Measurements from ENCODE around the gene ANO9. TPM values are rescaled to one million over a fixed set of nuclear protein-coding genes. Genes with fewer than 3 reads are reported as not detected.
A peak's percentile ranks its signal among the peaks of the same experiment; 100 is the strongest.

Gene ANO9
- total and polyA plus RNA-seq, 4 donors, result 0.20 to 0.75 (median 0.40) TPM

DNA sequence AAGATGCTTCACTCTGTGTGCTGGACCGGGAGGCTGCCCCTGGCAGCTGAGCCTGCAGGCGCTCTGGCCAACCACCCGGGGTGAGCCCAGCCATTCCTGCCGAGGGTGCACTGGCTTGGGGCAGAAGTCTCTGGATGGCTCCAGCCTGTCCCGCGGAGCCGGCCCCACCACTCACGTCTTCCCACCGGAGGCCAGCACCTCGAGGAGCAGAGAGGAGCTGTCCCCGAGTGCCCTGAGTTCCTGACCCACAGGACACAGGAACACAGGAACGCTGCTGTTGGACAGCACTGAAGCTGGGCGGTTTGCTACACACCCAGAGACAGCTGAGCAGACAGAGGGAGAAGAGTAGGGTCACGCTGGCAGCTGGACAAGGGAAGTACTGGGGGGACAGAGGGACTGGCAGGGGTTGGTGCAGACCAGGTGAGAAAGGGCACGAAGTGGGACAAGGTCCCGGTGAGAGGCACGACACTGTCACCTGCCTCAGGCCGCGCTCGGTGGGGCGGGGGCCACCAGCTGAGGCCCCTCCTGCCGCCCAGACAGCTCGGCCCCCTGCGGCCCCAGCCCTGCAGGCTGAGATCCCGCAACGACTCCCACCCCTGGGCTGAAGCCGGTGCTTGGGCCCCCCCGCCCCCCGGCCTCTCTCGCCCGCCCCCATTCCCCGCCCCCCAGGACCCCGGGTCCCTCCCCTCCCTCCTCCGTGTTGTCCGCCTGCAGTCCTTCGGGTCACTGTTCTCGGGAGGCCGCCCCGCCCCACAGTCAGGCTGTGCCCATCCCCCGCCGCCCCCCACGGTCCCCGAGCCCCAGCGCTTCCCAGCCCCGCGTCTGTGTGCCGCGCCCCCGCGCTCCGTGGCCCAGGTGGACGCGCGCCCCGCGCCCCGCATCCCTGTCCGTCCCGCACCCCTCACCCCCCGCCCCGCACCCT, 73.1 kb downstream of the ANO9 start:
- H3K4me3 ChIP-seq (ENCODE audit: low read depth in 1 of 3, low read length in 3 of 3), result peak overlapping the region in 1 of 3 donors; percentile 44
- H3K36me3 ChIP-seq (ENCODE audit: control insufficient read depth in 4 of 4, insufficient read depth in 3 of 4, low read depth in 1 of 4, low read length in 3 of 4), result no peaks in the 10 kb centered on the region
- 6% methylated on average over 61 of the region's 61 CpGs for WGBS
- TF ChIP-seq GABPA (IDR thresholded peaks at IDR 0.05 in 1 of 2, conservative IDR thresholded peaks at IDR 0.05 in 1 of 2), result no peak
- TF ChIP-seq RAD21 (IDR thresholded peaks at IDR 0.05), result no peak
- TF ChIP-seq RXRA (IDR thresholded peaks at IDR 0.05), result no peak
- TF ChIP-seq EGR1 (IDR thresholded peaks at IDR 0.05; ENCODE audit: low read depth in 2 of 2), result no peak
- no peak for TF ChIP-seq HNF4G (IDR thresholded peaks at IDR 0.05)
- no peak for TF ChIP-seq HNF4A (conservative IDR thresholded peaks at IDR 0.05)
- no peak for TF ChIP-seq NR2F2 (IDR thresholded peaks at IDR 0.05)
- TF ChIP-seq TAF1 (conservative IDR thresholded peaks at IDR 0.05), result no peak
- no peaks in the 10 kb centered on the region for H3K9me3 ChIP-seq (ENCODE audit: control insufficient read depth in 4 of 4, low read length in 3 of 4)
- no peak overlapping the region for H3K9ac ChIP-seq (ENCODE audit: low read depth in 1 of 2, low read length in 2 of 2)
- H3K27me3 ChIP-seq (ENCODE audit: control insufficient read depth in 4 of 4, insufficient read depth in 4 of 4, low read length in 3 of 4), result peaks cover 3 to 20% (median 10%) of the 10 kb centered on the region in 4 donors
- H3K4me1 ChIP-seq (ENCODE audit: control insufficient read depth in 4 of 4, insufficient read depth in 4 of 4, low read length in 3 of 4), result peaks cover 0 to 5% (median 2%) of the 10 kb centered on the region in 4 donors
- H3K27ac ChIP-seq (ENCODE audit: low read depth in 1 of 2, low read length in 2 of 2), result no peak overlapping the region
- no peak for DNase-seq (ENCODE audit: low spot score)

DNA sequence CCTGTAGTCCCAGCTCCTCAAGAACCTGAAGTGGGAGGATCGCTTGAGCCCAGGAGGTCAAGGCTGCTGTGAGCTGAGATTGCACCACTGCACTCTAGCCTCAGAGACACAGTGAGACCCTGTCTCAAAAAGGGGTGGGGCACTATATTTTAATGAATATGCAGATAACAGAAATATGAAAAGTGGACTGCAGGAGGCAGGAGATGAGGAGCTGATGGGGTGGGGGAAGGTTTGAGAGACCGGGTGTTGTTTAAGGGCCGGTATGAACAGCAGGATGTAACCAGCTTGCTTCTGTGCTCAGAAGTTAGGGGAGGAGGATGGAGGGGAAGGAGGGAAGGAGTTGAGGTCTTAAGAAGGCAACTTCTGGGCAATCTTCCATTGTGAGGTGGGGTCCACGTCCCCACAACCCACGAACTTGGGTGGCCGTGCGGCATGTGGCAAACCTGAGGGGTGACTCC, 73.8 kb downstream of the ANO9 start:
- TF ChIP-seq TAF1 (conservative IDR thresholded peaks at IDR 0.05) (no peak), YY1 (IDR thresholded peaks at IDR 0.05) (no peak), HNF4G (IDR thresholded peaks at IDR 0.05) (no peak), GABPA (IDR thresholded peaks at IDR 0.05 in 1 of 2, conservative IDR thresholded peaks at IDR 0.05 in 1 of 2) (no peak), RXRA (IDR thresholded peaks at IDR 0.05) (no peak), NR2F2 (IDR thresholded peaks at IDR 0.05) (no peak), FOXA1 (IDR thresholded peaks at IDR 0.05) (no peak), SP1 (IDR thresholded peaks at IDR 0.05) (no peak), JUND (IDR thresholded peaks at IDR 0.05) (no peak)
- TF ChIP-seq, protein P1, sequence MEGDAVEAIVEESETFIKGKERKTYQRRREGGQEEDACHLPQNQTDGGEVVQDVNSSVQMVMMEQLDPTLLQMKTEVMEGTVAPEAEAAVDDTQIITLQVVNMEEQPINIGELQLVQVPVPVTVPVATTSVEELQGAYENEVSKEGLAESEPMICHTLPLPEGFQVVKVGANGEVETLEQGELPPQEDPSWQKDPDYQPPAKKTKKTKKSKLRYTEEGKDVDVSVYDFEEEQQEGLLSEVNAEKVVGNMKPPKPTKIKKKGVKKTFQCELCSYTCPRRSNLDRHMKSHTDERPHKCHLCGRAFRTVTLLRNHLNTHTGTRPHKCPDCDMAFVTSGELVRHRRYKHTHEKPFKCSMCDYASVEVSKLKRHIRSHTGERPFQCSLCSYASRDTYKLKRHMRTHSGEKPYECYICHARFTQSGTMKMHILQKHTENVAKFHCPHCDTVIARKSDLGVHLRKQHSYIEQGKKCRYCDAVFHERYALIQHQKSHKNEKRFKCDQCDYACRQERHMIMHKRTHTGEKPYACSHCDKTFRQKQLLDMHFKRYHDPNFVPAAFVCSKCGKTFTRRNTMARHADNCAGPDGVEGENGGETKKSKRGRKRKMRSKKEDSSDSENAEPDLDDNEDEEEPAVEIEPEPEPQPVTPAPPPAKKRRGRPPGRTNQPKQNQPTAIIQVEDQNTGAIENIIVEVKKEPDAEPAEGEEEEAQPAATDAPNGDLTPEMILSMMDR (IDR thresholded peaks at IDR 0.05; ENCODE audit: low read depth, low read length, missing input control), result no peak
- TF ChIP-seq, protein P2, sequence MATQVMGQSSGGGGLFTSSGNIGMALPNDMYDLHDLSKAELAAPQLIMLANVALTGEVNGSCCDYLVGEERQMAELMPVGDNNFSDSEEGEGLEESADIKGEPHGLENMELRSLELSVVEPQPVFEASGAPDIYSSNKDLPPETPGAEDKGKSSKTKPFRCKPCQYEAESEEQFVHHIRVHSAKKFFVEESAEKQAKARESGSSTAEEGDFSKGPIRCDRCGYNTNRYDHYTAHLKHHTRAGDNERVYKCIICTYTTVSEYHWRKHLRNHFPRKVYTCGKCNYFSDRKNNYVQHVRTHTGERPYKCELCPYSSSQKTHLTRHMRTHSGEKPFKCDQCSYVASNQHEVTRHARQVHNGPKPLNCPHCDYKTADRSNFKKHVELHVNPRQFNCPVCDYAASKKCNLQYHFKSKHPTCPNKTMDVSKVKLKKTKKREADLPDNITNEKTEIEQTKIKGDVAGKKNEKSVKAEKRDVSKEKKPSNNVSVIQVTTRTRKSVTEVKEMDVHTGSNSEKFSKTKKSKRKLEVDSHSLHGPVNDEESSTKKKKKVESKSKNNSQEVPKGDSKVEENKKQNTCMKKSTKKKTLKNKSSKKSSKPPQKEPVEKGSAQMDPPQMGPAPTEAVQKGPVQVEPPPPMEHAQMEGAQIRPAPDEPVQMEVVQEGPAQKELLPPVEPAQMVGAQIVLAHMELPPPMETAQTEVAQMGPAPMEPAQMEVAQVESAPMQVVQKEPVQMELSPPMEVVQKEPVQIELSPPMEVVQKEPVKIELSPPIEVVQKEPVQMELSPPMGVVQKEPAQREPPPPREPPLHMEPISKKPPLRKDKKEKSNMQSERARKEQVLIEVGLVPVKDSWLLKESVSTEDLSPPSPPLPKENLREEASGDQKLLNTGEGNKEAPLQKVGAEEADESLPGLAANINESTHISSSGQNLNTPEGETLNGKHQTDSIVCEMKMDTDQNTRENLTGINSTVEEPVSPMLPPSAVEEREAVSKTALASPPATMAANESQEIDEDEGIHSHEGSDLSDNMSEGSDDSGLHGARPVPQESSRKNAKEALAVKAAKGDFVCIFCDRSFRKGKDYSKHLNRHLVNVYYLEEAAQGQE (IDR thresholded peaks at IDR 0.05), result no peak
- TF ChIP-seq, protein P3, sequence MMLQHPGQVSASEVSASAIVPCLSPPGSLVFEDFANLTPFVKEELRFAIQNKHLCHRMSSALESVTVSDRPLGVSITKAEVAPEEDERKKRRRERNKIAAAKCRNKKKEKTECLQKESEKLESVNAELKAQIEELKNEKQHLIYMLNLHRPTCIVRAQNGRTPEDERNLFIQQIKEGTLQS (IDR thresholded peaks at IDR 0.05), result no peak
- Histone ChIP-seq H3K27me3 (ENCODE audit: control insufficient read depth in 4 of 4, insufficient read depth in 4 of 4, low read length in 3 of 4) (peaks cover 3 to 20% (median 10%) of the 10 kb centered on the region in 4 donors), H3K4me3 (ENCODE audit: low read depth in 1 of 3, low read length in 3 of 3) (no peak overlapping the region), H3K9ac (ENCODE audit: low read depth in 1 of 2, low read length in 2 of 2) (no peak overlapping the region), H3K9me3 (ENCODE audit: control insufficient read depth in 4 of 4, low read length in 3 of 4) (no peaks in the 10 kb centered on the region), H3K4me1 (ENCODE audit: control insufficient read depth in 4 of 4, insufficient read depth in 4 of 4, low read length in 3 of 4) (peaks cover 0 to 5% (median 2%) of the 10 kb centered on the region in 4 donors), H3K27ac (ENCODE audit: low read depth in 1 of 2, low read length in 2 of 2) (no peak overlapping the region), H3K36me3 (ENCODE audit: control insufficient read depth in 4 of 4, insufficient read depth in 3 of 4, low read depth in 1 of 4, low read length in 3 of 4) (no peaks in the 10 kb centered on the region)
- no peak for DNase-seq (ENCODE audit: low spot score)
- WGBS, result 47% methylated on average over 7 of the region's 7 CpGs

Small RNA genes within 50 kb of the gene (small RNA-seq; reads per million reads assigned to genes)
- not detected for gene RN7SL838P

Other genes starting within 250 kb of the ANO9 start
- not detected for gene SCGB1C1, start 248.9 kb downstream of the ANO9 start, total RNA-seq
- gene SCGB1C1, start 248.9 kb downstream of the ANO9 start, polyA plus RNA-seq, result not detected
- gene BET1L, start 234.6 kb downstream of the ANO9 start, total RNA-seq, result 10 to 100 TPM in 1 of 2 donors, 1 to 10 TPM in 1; 7.6 to 23.3 TPM
- gene BET1L, start 234.6 kb downstream of the ANO9 start, polyA plus RNA-seq, result 10 to 100 TPM; 23.5 to 32.6 TPM
- 10 to 100 TPM; 36.7 to 49.6 TPM for gene RIC8A, start 234.3 kb downstream of the ANO9 start, total RNA-seq
- 10 to 100 TPM; 12.5 to 32.4 TPM for gene RIC8A, start 234.3 kb downstream of the ANO9 start, polyA plus RNA-seq
- gene SIRT3, start 205.7 kb downstream of the ANO9 start, total RNA-seq, result 10 to 100 TPM in 1 of 2 donors, 1 to 10 TPM in 1; 9.9 to 13.7 TPM
- 10 to 100 TPM; 15.4 to 17.1 TPM for gene SIRT3, start 205.7 kb downstream of the ANO9 start, polyA plus RNA-seq
- gene PSMD13, start 205.0 kb downstream of the ANO9 start, total RNA-seq, result 10 to 100 TPM; 50.8 to 56.7 TPM
- 10 to 100 TPM; 48.8 to 54.7 TPM for gene PSMD13, start 205.0 kb downstream of the ANO9 start, polyA plus RNA-seq
- 1 to 10 TPM in 1 of 2 donors, under 1 TPM in 1; 0.05 to 5.7 TPM for gene NLRP6, start 163.6 kb downstream of the ANO9 start, total RNA-seq
- gene NLRP6, start 163.6 kb downstream of the ANO9 start, polyA plus RNA-seq, result 1 to 10 TPM in 1 of 2 donors, under 1 TPM in 1; 0.80 to 1.1 TPM
- gene PGGHG, start 152.9 kb downstream of the ANO9 start, total RNA-seq, result 10 to 100 TPM in 1 of 2 donors, 1 to 10 TPM in 1; 1.3 to 11.4 TPM
- gene PGGHG, start 152.9 kb downstream of the ANO9 start, polyA plus RNA-seq, result 1 to 10 TPM; 5.4 to 9.6 TPM
- not detected for gene IFITM5, start 142.5 kb downstream of the ANO9 start, total RNA-seq
- gene IFITM5, start 142.5 kb downstream of the ANO9 start, polyA plus RNA-seq, result not detected
- 10 to 100 TPM in 1 of 2 donors, 1 to 10 TPM in 1; 8.5 to 49.0 TPM for gene IFITM2, start 134.2 kb downstream of the ANO9 start, total RNA-seq
- 1,000 to 10,000 TPM in 1 of 2 donors, 100 to 1,000 TPM in 1; 759 to 1,441 TPM for gene IFITM2, start 134.2 kb downstream of the ANO9 start, polyA plus RNA-seq
- 10 to 100 TPM; 12.6 to 37.4 TPM for gene IFITM1, start 128.0 kb downstream of the ANO9 start, total RNA-seq
- 100 to 1,000 TPM in 1 of 2 donors, 10 to 100 TPM in 1; 96.0 to 113 TPM for gene IFITM1, start 128.0 kb downstream of the ANO9 start, polyA plus RNA-seq
- 100 to 1,000 TPM in 1 of 2 donors, 10 to 100 TPM in 1; 48.6 to 105 TPM for gene IFITM3, start 121.2 kb downstream of the ANO9 start, total RNA-seq
- 1,000 to 10,000 TPM; 2,070 to 2,255 TPM for gene IFITM3, start 121.2 kb downstream of the ANO9 start, polyA plus RNA-seq
- under 1 TPM; 0.42 TPM for gene B4GALNT4, start 72.5 kb downstream of the ANO9 start, total RNA-seq
- under 1 TPM in 1 of 2 donors, not detected in 1; 0.15 TPM for gene B4GALNT4, start 72.5 kb downstream of the ANO9 start, polyA plus RNA-seq
- gene PKP3, start 47.8 kb downstream of the ANO9 start, total RNA-seq, result under 1 TPM; 0.25 to 0.37 TPM
- under 1 TPM in 1 of 2 donors, not detected in 1; 0.08 TPM for gene PKP3, start 47.8 kb downstream of the ANO9 start, polyA plus RNA-seq
- gene SIGIRR, start 27.0 kb downstream of the ANO9 start, total RNA-seq, result 10 to 100 TPM; 12.4 to 46.7 TPM
- gene SIGIRR, start 27.0 kb downstream of the ANO9 start, polyA plus RNA-seq, result 10 to 100 TPM; 70.6 to 87.7 TPM
- gene PTDSS2, start 8.3 kb upstream of the ANO9 start, total RNA-seq, result 10 to 100 TPM; 12.0 to 15.6 TPM
- gene PTDSS2, start 8.3 kb upstream of the ANO9 start, polyA plus RNA-seq, result 1 to 10 TPM; 5.1 to 8.4 TPM
- gene RNH1, start 65.2 kb upstream of the ANO9 start, total RNA-seq, result 10 to 100 TPM; 68.5 to 77.8 TPM
- 10 to 100 TPM; 75.7 to 99.1 TPM for gene RNH1, start 65.2 kb upstream of the ANO9 start, polyA plus RNA-seq
- gene HRAS, start 93.6 kb upstream of the ANO9 start, total RNA-seq, result 1 to 10 TPM; 4.7 to 8.6 TPM
- 10 to 100 TPM; 13.2 to 17.4 TPM for gene HRAS, start 93.6 kb upstream of the ANO9 start, polyA plus RNA-seq
- under 1 TPM; 0.17 to 0.23 TPM for gene LRRC56, start 95.5 kb upstream of the ANO9 start, total RNA-seq
- gene LRRC56, start 95.5 kb upstream of the ANO9 start, polyA plus RNA-seq, result under 1 TPM; 0.08 to 0.46 TPM
- gene LMNTD2, start 118.7 kb upstream of the ANO9 start, total RNA-seq, result 1 to 10 TPM; 1.2 to 2.9 TPM
- gene LMNTD2, start 118.7 kb upstream of the ANO9 start, polyA plus RNA-seq, result 1 to 10 TPM; 1.6 to 4.6 TPM
- gene RASSF7, start 119.0 kb upstream of the ANO9 start, total RNA-seq, result 10 to 100 TPM; 11.5 to 35.5 TPM
- gene RASSF7, start 119.0 kb upstream of the ANO9 start, polyA plus RNA-seq, result 10 to 100 TPM; 38.3 to 50.4 TPM
- 10 to 100 TPM; 22.4 to 25.2 TPM for gene PHRF1, start 134.5 kb upstream of the ANO9 start, total RNA-seq
- 10 to 100 TPM in 1 of 2 donors, 1 to 10 TPM in 1; 2.4 to 15.1 TPM for gene PHRF1, start 134.5 kb upstream of the ANO9 start, polyA plus RNA-seq
- 10 to 100 TPM; 15.7 to 62.4 TPM for gene IRF7, start 173.9 kb upstream of the ANO9 start, total RNA-seq
- gene IRF7, start 173.9 kb upstream of the ANO9 start, polyA plus RNA-seq, result 10 to 100 TPM; 23.8 to 50.3 TPM
- gene CDHR5, start 182.9 kb upstream of the ANO9 start, total RNA-seq, result 10 to 100 TPM; 34.8 to 79.7 TPM
- gene CDHR5, start 182.9 kb upstream of the ANO9 start, polyA plus RNA-seq, result 10 to 100 TPM; 29.4 to 86.2 TPM
- not detected for gene SCT, start 185.2 kb upstream of the ANO9 start, total RNA-seq
- gene SCT, start 185.2 kb upstream of the ANO9 start, polyA plus RNA-seq, result not detected
- not detected for gene DRD4, start 195.3 kb upstream of the ANO9 start, total RNA-seq
- not detected for gene DRD4, start 195.3 kb upstream of the ANO9 start, polyA plus RNA-seq

Data from liver (tissue), 10 donors.